HCT116 (cell line): ENCODE measurements around the gene UPF2. TPM values are rescaled to one million over a fixed set of nuclear protein-coding genes. Genes with fewer than 3 reads are reported as not detected.

Experiments used
- ATAC-seq: fragments of 200-7000 bp; cut with Tn5 transposase; 2 replicates; pipeline ENCODE4 v1.9.1; 2020; ENCODE audit warnings: mild to moderate bottlenecking, moderate library complexity
- BruUV-seq: library from RNA; stranded (reverse); fragments of 400-500 nt; replicated peaks from 2 replicates; lab custom pipeline; 2021; lab: Mats Ljungman, UMichigan
- CTCF ChIA-PET: fragments of 300-600 bp; sonication (Branson Sonifier 250); formaldehyde crosslinking; loops from one replicate; lab custom pipeline; 2021; ENCODE audit warnings: antibody characterized with exemption; lab: Charles Lee
- POLR2A ChIA-PET: fragments of 300-600, 350-600 bp; sonication (Branson Sonifier 250); formaldehyde crosslinking; loops from one replicate; lab custom pipeline; 2021; ENCODE audit warnings: antibody characterized with exemption; lab: Charles Lee
- RAD21 ChIA-PET, 2 experiments: fragments of 300-600 bp; sonication (Branson Sonifier 250); formaldehyde crosslinking; loops; one replicate each; lab custom pipeline; 2023; ENCODE audit warnings: low total read pairs in 2 of 2; ENCODE audit not compliant: uncharacterized antibody in 2 of 2, unreplicated experiment in 2 of 2, low non-redundant PET in 1 of 2; lab: Charles Lee
- DNase-seq: peaks from one replicate; pipeline ENCODE4 v3.0.0-alpha.2; 2010; ENCODE audit warnings: low read depth, low spot score
- H2AFZ ChIP-seq: fragments of 200-600 bp; shearing (Covaris generic), sonication (generic); 2 replicates; pipeline ENCODE4 v1.6.1; 2017; ENCODE audit warnings: low read depth, mixed run types, mixed read lengths, antibody characterized with exemption, low read length; ENCODE audit not compliant: poor library complexity, severe bottlenecking
- H3K27ac ChIP-seq: 2 replicates; pipeline ENCODE4 v1.5.1; 2012; ENCODE audit warnings: low read depth, low read length
- H3K27me3 ChIP-seq: fragments of 200-600 bp; sonication (generic); 2 replicates; pipeline ENCODE4 v1.6.1; 2016; ENCODE audit warnings: mixed run types, low read length, mixed read lengths; ENCODE audit not compliant: insufficient read depth
- H3K36me3 ChIP-seq, 2 experiments: fragments of 200-500 bp in 1 of 2; fragments of 200-600 bp in 1 of 2; sonication (Bioruptor generic) in 1 of 2; sonication (generic) in 1 of 2; 2 replicates each; pipeline versions ENCODE4 v1.5.1 to v1.6.1; 2014 to 2016; ENCODE audit warnings: low read length in 2 of 2, inconsistent platforms in 1 of 2, mixed read lengths in 1 of 2, mixed run types in 1 of 2; ENCODE audit not compliant: insufficient read depth in 2 of 2, control insufficient read depth in 1 of 2
- H3K4me1 ChIP-seq, 2 experiments: fragments of 200-600 bp in 1 of 2; sonication (generic) in 1 of 2; 2 replicates each; pipeline versions ENCODE4 v1.5.1 to v1.6.1; 2012 to 2017; ENCODE audit warnings: low read length in 2 of 2, inconsistent platforms in 1 of 2, mild to moderate bottlenecking in 1 of 2, mixed read lengths in 1 of 2, mixed run types in 1 of 2, moderate library complexity in 1 of 2; ENCODE audit not compliant: insufficient read depth in 2 of 2, control insufficient read depth in 1 of 2
- H3K4me2 ChIP-seq: fragments of 200-600 bp; sonication (generic); 2 replicates; pipeline ENCODE4 v1.6.1; 2017; ENCODE audit warnings: mixed run types, low read length, mixed read lengths
- H3K4me3 ChIP-seq, 2 experiments: fragments of 200-600 bp in 1 of 2; sonication (generic) in 1 of 2; replicated peaks in 1 of 2; 2 replicates each; pipeline ENCODE4 v1.5.1; 2011 to 2016; ENCODE audit warnings: low read length in 2 of 2, control low read depth in 1 of 2, low read depth in 1 of 2, mild to moderate bottlenecking in 1 of 2, mixed read lengths in 1 of 2, mixed run types in 1 of 2
- H3K79me2 ChIP-seq: fragments of 200-600 bp; sonication (generic); 2 replicates; pipeline ENCODE4 v1.6.1; 2017; ENCODE audit warnings: mild to moderate bottlenecking, mixed run types, low read length, moderate library complexity, mixed read lengths; ENCODE audit not compliant: insufficient read depth
- H3K9ac ChIP-seq: fragments of 200-600 bp; sonication (generic); 2 replicates; pipeline ENCODE4 v1.6.1; 2016; ENCODE audit warnings: low read length, mixed read lengths
- H3K9me2 ChIP-seq: fragments of 200-600 bp; sonication (generic), shearing (Covaris generic); 2 replicates; pipeline ENCODE4 v1.6.1; 2017; ENCODE audit warnings: mixed run types, mild to moderate bottlenecking, moderate library complexity; ENCODE audit not compliant: insufficient read depth
- H3K9me3 ChIP-seq, 2 experiments: fragments of 200-500 bp in 1 of 2; fragments of 200-600 bp in 1 of 2; sonication (Bioruptor generic) in 1 of 2; sonication (generic) in 1 of 2; 2 replicates each; pipeline ENCODE4 v1.6.1; 2014 to 2017; ENCODE audit warnings: low read length in 2 of 2, mixed read lengths in 2 of 2, inconsistent platforms in 1 of 2, low read depth in 1 of 2, mild to moderate bottlenecking in 1 of 2, mixed run types in 1 of 2, moderate library complexity in 1 of 2; ENCODE audit not compliant: control insufficient read depth in 1 of 2, insufficient read depth in 1 of 2
- H4K20me1 ChIP-seq: fragments of 200-600 bp; sonication (generic), shearing (Covaris generic); 2 replicates; pipeline ENCODE4 v1.6.1; 2017; ENCODE audit warnings: mixed run types, mild to moderate bottlenecking, moderate library complexity; ENCODE audit not compliant: insufficient read depth
- CTCF ChIP-seq, 3 experiments: fragments of 200-600 bp in 1 of 3; sonication (generic) in 1 of 3; IDR thresholded peaks in 2 of 3; conservative IDR thresholded peaks in 1 of 3; 2 replicates each; pipeline ENCODE4 v1.5.1; 2012 to 2017; ENCODE audit warnings: low read depth in 2 of 3, low read length in 2 of 3, antibody characterized with exemption in 1 of 3, borderline replicate concordance in 1 of 3, control low read depth in 1 of 3, mild to moderate bottlenecking in 1 of 3, mixed read lengths in 1 of 3, mixed run types in 1 of 3, moderate library complexity in 1 of 3; ENCODE audit not compliant: insufficient read depth in 1 of 3
- EZH2 ChIP-seq: fragments of 200-600 bp; sonication (generic); IDR thresholded peaks from 2 replicates; pipeline ENCODE4 v1.6.1; 2017; ENCODE audit warnings: antibody characterized with exemption, mixed run types
- EZH2phosphoT487 ChIP-seq: fragments of 200-600 bp; IDR thresholded peaks from 2 replicates; pipeline ENCODE4 v1.6.1; 2018; ENCODE audit warnings: antibody characterized with exemption, borderline replicate concordance
- ZBTB33 ChIP-seq: IDR thresholded peaks from 2 replicates; pipeline ENCODE4 v1.6.1; 2011; ENCODE audit warnings: mild to moderate bottlenecking, low read length, moderate library complexity; ENCODE audit not compliant: insufficient replicate concordance; ENCODE audit errors: extremely low read depth
- ZFX ChIP-seq: fragments of 450-650 bp; IDR thresholded peaks from 2 replicates; pipeline ENCODE4 v1.6.1; 2017
- intact Hi-C: fragments of 100-400 bp; cut with micrococcal nuclease; formaldehyde crosslinking; loops from 2 replicates; pipeline ENCODE4 v1.10.0; 2022
- total RNA-seq: library from RNA; stranded (reverse); gene quantifications from one replicate; pipeline ENCODE4 v1.2.1, GENCODE V29; 2021; ENCODE audit not compliant: unreplicated experiment

The UPF2 gene
- total RNA-seq, 1 experiment from 2014 or later = 27.3 TPM

GRCh38 chr10:11901036-11901301 lies 141.6 kb downstream of the UPF2 start (continued):
- TF ChIP-seq CTCF (IDR thresholded peaks at IDR 0.05 in 2 of 3, conservative IDR thresholded peaks at IDR 0.05 in 1 of 3; ENCODE audit: borderline replicate concordance in 1 of 3, insufficient read depth in 1 of 3, low read depth in 2 of 3, low read length in 2 of 3) (no peak), EZH2phosphoT487 (no peak), EZH2 (no peak)

GRCh38 chr10:11899067-11899876 lies 143.3 kb downstream of the UPF2 start:
- H2AFZ ChIP-seq = no peak overlapping the region
- H4K20me1 ChIP-seq = no peaks in the 10 kb centered on the region
- BruUV-seq = no TSS peak
- ATAC-seq (no peak), DNase-seq (no peak)
- H3K79me2 ChIP-seq = no peaks in the 10 kb centered on the region
- H3K9me3 ChIP-seq = no peaks in the 10 kb centered on the region
- POLR2A ChIA-PET = interaction anchor here (1.1 kb wide), 1 partner anchor 17 kb away, joined by 5 read pairs; no protein-coding TSS in a partner anchor
- no peaks in the 10 kb centered on the region for H3K9me2 ChIP-seq
- H3K27me3 ChIP-seq = no peaks in the 10 kb centered on the region
- H3K9ac ChIP-seq = peak overlapping the region; percentile 49
- RAD21 ChIA-PET = no interaction called here
- CTCF ChIA-PET = no interaction called here
- peaks cover 15 to 75% of the 10 kb centered on the region in 2 experiments for H3K4me1 ChIP-seq
- no peaks in the 10 kb centered on the region for H3K36me3 ChIP-seq
- 0 out of 2 replicates have a peak, but pooled peaks have one; percentile 5 for TF ChIP-seq ZFX
- TF ChIP-seq ZBTB33 = no peak
- H3K4me2 ChIP-seq = peak overlapping the region; percentile 47
- intact Hi-C loops = no loop called here
- H3K27ac ChIP-seq = no peak overlapping the region
- no peak overlapping the region for H3K4me3 ChIP-seq
